ENCODE measurements around the gene LBHD2.
"Not testable (repeated sequence)": the region's sequence is repeated elsewhere in the genome, so short reads cannot be mapped to it uniquely, and the experiment has no call there.

The LBHD2 gene

DNA sequence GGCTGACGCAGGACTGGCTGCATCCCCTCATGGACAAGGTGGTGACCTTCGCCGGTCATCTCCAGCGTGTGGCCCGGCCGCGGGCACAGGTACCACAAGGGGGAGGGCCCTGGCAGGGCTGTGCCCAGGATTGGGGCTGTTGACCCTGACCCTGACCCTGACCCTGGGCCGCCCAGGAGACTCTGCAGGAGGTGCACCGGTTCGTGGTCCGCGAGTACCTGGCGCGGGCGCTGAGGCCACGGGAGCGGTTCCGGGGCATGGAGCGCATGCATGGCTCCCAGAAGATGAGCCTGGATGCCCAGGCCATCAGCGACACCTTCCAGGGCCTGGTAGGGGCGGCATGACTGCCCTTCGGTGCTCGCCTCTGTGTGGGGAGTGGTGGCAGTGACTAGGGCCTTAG, 23.4 kb downstream of the LBHD2 start:
- DNase-seq, result no peak

DNA sequence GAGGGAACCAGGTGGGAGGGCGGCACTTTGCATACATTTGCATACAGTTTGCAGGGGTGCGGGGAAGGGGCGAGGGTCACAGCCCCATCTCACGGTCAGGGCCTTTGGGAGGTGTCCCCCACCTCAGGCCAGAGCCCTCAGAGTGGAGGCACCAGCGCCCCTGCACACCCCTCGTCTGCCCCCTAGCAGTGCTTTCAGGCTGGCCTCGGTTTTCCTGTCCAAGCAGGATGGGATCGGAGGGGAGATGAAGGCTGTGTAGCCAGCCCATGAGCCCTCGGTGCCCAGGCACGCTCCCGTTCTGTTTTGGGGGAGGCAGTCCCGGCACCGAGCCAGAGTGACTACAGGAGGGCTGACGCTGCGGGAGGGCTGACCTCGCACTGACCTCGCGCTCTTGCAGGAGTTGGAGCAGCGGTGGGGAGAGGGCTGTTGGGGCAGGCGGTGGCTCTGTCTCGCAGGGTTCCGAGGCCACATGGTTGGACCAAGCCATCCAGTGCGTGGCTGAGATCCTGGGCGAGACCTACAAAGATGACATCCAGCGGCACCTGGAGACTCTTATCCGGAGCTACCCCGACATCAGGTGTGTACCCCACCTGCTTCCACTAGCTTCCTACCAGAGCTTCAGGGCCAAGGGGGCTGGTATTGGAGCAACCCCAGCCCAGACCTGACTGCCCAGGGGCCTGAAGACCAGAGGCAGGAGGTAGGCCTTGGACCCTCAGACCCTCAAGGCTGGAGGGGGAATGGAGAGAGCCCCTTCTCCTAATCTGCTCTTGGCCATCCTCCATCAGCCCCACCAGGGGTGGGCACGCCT, 24.1 kb downstream of the LBHD2 start:
- no peak for DNase-seq

DNA sequence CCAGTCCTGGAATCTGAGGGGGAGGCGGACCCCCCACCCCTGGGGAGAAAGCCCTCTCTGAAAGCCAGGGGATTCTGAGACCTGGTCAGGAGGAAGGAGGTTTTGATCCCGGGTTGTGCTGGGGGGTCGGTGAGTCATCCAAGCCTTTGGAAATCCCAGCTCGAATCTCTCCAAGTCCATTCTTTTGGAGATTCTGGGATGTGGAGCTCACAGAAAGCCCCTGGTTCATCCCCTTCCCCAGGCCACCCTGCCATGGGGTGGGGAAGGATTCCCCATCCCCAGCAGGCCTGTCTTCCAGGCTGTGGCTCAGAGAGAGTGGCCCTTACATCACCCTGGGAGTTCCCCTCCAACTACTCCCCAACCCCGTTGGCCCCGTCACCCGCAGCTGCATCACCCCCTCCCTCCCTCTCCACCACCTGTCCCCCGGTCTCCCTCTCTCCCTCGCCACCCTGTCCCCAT, 24.8 kb downstream of the LBHD2 start:
- DNase-seq, result peak in 1 of 2 donors; percentile 24

DNA sequence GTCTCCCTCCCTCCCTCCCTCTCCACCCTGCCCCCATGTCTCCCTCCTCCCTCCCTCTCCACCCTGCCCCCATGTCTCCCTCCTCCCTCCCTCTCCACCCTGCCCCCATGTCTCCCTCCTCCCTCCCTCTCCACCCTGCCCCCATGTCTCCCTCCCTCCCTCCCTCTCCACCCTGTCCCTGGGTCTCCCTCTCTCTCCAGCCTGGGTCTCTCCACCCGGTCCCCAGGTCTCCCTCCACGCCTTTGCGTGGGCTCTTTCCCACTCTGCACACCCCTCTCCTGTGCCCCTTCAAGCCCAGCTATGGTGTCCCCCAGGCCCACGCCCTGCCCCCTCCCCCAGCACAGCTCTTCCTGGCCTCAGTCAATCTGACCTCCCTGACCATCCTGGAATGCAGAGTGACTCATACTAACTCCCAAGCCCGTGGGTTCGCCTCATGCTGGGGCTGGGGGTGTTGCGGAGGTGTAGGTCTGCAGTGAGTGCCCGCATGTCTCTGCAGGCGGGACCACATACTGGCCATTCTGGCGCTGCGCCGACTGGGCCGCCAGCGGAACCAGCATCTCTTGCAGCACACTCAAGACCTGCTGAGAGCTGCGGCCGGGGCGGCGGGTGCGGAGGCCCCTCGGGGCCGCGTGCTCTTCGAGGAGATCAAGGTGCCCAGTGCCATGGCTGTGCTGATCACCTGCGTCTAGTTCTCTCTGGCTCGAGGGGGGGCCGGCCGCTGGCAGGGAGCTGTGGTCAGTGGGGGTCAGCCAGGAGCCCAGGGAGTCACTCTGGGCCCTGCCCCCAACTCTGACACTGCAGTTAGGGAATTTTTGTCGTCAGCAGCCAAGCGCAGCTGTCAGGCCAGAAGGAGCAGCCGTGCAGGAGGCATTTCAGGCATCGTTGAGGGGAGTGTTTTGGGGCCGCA, 25.8 kb downstream of the LBHD2 start:
- DNase-seq, result no peak

DNA sequence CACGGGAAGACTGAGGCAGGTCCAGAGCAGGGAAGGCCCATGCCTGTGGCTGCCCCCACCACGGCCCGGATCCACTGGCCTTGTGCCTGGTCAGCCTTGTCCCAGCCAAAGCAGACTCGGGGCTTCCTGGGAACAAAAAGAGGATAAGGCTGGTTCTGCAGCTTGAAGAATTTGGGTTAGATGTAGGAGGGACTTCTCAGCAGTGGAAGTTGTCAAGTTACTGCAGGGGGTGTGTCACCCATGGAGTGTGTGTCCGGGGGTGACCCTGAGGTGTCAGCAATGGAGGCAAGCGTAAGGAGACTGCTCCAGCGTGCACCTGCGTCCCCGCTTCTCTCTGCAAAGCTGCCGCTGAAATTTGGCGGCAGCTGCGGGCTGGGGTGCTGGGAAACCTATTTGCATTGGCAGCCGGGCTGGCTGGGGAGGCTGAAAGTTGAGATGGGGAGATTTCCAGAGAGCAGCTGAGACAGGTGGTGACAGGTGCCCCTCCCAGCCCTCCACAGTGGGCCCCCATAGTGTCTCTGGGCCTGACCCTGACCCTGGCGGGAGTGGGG, 26.7 kb downstream of the LBHD2 start:
- DNase-seq, result no peak

DNA sequence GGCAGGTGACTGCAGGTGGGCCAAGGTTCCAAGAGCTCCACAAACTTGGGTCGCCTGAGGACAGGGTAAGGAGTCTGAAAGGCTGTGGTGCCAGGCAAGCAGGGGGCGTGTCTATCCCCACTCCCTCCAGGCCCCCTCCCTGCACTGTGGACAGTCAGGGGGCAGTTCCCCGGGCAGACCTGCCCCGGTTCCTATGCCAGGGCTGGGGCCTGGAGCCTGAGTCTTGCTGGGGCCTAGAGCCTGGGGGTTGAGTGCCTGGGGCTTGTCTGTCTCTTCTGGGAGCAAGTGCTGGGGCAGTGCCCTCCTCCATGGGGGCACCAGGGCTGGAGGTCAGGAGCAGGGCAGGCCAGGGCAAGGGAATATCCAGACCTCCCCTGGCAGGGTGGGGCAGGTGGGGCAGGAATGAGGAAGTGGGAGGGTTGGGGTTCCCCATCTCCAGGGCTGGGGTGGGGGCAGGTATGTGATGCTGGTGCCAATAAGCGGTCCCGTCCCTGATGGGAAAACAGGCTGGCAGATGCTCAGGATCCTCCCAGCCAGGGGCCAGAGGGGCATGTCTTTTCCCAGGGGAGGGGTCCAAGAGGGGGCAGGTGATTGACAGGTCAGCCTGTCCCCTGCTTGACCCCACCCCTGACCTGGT, 27.3 kb downstream of the LBHD2 start:
- DNase-seq, result no peak

DNA sequence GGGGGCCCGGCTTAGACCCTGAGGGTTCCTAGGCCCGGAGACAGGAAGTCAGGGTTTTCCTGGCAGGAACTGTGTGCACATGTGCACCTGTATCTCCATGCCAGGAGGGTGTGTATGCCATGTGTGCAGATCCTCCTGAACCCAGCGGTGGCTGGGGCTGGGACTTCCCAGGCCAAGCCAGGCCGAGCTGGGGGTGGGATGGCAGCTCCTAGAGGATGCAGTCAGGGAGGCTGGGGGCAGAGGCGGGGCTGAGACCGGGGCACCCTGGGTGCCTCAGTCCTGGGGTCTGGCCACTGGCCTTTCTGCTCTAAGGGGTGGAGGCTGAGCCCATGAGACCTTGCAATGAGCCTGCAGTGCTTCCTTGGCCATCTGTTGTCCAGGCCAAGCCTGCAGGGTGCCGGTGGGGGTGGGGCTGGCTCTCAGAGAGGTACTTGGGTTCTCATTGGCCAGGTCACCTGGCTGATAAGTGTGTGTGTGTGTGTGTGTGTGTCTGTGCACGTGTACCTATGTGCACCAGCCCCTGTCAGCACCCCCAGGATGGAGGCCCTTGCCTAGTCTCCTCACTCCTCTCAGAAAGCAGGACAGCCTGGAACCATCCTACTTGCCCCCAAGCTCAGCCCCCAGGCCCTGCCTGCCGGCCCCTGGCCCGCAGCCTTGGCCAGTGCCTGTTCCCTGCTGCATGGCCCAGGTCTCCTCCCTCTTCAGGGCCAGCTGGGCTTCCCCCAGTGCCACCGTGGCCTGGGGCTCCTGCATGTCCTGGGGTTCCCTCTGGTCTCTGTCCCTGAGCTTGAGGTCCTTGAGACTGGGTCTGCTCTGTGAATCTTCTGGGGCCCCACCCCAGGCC, 28.6 kb downstream of the LBHD2 start:
- DNase-seq, result no peak

DNA sequence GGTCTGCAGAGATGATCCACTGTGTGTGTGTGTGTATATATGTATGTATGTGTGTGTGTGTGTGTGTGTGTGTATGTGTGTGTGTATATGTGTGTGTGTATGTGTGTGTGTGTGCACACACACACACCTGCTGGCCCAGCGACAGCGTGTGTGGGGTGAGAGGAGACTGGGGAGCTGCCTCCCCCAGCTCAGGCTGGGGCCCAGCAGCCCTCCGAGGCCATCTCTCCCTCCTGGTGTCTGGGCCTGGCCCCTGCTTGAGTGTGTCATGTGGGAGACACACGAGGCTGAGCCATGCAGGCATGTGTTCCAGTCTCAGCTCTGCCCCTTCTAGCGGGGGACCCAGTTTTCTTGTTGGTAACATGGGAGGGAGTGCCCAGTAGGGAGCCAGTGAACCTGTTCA, 29.3 kb downstream of the LBHD2 start:
- no peak for DNase-seq

DNA sequence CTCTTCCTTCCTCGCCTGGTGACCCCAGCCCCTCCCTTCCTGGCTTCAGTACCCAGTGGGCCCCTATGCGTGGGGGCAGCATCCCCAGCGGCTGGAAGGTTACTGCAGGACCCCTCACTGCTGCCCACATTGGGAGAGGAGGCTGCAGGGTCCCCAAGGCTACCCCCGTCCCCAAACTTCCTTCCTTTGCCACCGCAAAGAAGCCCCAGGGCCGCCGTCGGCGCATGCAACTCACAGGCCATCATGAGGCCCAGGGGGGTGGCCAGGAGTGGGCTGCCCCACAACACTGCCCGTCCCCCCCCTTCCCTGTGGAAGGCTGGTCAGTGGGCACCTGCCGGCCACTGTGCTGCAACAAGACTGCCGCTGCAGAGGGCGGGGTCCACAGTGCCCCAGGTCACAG, 29.8 kb downstream of the LBHD2 start:
- no peak for DNase-seq

DNA sequence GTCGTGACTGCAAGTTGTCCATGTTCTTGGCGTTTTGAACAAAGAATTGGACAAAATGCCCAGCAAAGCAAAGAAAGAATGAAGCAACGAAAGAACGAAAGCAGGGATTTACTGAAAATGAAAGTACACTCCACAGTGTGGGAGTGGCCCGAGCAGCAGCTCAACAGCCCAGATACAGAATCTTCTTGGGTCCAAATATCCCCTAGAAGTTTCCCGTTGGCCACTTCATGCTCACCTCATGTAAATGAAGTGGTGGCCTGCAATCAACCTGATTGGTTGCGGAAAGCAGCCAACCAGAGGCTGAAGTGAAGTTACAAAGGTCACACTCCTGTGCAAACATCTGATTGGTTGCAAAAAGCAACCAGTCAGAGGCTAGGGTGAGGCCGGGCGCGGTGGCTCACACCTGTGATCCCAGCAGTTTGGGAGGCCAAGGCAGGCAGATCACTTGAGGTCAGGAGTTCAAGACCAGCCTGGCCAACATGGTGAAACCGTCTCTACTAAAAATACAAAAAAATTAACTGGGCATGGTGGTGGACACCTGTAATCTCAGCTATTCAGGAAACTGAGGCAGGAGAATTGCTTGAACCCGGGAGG, 31.2 kb downstream of the LBHD2 start:
- not testable (repeated sequence) for DNase-seq

DNA sequence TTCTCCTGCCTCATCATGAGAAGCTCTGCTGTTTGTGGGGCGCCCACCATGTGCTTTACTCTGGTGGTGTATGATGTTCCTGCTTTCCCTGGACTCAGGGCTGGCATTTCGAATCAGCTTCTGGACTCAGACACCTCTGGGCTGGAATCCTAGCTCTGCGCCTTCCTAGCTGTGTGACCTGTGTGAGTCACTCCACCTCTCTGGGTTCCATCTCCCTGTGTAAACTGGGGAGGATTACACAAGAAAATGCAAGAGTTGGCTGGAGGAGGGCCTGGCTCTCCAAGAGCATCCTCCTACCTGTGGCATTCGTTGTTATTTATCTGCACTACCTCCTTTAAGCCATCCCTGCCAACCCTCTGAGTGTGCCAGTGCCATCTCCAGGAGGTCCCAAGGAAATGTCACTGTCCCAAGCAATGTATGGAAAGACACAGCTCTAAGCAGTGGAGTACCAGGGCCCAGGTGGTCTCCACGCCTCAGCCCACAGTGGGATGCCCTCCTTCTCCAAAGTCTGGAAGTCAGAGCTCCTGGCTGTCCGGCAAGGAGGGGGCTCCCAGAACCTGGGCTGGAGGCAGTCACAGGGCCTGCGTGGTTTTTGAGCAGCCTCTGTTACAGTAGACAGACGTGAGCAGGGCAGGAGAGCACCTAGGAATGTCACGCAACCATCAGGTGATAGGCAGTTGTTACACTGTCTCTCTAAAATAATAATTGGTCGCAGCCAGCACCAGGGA, 32.0 kb downstream of the LBHD2 start:
- DNase-seq, result no peak

DNA sequence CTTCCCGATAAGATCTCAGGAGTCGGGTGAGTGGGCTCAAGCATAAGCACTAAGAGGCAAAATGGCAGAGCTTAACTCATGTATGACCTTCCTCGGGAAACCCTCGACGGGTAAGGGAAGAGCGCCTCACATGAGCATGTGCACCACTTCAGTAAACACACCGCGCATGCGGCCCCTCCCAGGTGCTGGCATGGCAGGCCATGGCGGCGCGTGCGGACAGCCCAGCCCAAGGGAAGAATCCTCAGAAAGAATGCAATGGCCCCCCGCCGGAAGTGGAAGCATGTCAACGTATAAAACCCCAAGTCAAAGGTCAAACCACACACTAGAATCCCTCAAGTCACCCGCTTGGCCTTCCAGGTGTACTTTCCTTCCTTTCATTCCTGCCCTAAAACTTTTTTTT, 32.6 kb downstream of the LBHD2 start:
- no peak for DNase-seq

DNA sequence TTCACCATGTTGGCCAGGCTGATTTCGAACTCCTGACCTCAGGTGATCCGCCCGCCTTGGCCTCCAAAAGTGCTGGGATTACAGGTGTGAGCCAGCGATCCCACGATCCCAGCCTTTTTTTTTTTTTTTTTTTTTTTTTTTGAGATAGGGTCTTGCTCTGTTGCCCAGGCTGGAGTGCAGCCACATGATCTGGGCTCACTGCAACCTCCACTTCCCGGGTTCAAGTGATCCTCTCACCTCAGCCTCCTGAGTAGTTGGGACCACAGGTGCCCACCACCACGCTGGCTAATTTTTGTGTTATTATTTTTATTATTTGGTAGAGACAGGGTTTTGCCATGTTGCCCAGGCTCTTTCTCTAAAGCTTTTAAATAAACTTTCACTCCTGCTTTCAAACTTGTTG, 33.5 kb downstream of the LBHD2 start:
- not testable (repeated sequence) for DNase-seq

DNA sequence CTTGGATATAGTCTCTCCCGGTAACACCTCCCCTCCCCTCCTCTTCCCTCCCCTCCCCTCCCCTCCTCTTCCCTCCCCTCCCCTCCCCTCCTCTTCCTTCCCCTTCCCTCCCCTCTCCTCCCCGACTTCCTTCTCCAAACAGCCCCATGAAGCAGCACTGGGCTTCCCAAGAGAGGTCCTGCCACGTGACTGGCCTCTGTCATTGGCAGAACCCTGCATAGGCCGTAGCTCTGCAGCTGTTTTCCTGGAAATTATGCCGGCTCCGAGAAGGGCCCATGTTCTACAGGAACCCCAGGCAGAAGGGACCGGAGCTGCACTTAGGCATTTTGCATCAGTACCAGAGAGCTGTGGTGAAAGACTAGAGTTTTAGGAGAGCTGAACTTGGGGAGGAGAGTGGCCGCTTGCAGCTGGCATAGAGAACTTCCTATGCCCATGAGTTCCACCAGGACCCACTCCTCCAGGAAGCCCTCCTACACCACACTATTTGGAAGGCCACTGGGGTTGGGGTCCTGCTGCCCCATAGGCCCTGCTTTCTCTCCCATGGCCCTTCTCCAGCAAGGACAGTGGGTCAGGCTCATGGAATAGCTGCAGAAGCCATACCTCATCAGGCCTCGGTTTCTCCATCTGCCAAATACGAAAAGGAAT, 34.1 kb downstream of the LBHD2 start:
- no peak for DNase-seq

DNA sequence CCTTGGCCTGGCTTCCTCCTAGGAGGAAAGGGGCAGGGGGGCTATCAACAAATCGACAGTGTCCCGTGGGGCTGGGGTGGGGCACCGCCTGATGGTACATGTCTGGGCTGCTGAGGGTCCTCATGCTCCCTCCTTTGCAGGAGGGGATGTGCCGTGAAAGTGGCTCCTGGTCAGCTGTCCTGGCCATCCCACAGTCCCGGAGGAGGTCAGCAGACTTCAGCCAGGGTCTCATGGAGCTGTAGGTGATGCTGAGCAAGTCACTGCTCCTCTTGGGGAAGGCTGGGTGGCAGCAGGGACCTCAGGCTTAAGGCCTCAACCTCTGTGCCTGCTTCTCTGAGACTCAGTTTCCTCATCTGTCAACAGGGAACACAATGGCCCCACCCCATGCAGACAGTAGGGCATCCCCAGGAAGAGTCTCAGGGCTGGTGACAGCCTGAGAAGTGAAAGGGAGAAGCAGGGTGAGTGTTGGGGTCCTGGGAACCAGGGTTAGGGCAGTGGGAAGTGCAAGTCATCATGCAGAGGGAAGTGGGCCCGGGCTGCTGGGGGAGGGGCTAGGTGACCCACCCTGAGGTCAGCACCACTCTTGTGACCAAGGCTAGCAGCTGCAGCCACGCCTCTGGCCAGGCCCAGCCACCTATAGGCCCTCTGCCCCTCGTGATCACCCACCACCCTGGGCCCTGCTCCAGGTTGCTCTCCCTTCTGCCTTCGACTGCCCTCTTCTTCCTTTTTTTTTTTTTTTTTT, 34.8 kb downstream of the LBHD2 start:
- DNase-seq, result no peak

DNA sequence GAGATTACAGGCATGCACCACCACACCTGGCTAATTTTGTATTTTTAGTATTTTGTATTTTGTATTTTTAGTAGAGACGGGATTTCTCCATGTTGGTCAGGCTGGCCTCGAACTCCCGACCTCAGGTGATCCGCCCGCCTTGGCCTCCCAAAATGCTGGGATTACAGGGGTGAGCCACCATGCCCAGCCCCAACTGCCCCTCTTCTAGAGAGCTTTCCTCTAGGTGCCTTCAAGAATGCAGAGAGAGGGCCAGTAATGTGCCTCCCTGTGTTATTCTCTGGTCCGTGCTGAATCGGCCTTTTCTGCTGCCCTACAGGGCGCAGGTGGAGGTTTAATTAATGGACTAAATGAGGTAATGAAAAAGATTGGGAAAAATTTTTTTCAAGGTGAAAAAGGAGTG, 35.5 kb downstream of the LBHD2 start:
- not testable (repeated sequence) for DNase-seq

DNA sequence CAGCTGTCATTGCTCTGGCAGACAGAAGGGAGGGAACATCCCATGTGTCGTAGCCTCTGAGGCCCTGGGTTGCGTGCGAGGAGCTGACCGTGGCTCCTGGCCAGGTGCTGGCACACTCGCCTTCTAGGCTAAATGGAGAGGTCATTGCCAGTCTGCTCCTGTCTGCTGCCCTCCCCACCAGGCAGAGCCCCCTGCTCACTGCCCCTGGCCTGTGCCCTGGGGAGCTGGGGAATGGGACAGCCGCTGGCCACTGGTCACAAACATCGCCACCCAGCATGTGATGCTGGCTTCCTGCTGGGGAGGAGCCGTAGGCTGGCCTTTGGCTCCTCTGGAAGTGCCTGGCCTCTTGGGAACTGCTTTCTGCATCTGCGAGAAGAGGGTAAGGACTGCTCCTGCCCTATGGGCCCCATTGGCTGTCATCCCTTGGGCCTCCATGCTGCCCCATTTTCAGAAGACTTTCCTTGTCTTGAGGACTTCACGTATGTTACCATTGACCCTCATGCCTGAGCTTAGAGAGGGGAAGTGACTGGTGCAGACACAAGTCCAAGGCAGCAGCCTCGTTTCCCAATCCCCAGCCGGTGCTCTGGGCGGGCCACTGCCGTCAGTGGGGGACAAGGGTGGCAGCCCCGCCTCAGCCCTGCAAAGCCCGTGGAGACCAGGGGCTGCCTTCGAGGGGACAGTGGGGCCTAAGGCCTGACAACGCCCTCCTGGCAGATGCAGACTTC, 37.3 kb downstream of the LBHD2 start:
- DNase-seq, result no peak

DNA sequence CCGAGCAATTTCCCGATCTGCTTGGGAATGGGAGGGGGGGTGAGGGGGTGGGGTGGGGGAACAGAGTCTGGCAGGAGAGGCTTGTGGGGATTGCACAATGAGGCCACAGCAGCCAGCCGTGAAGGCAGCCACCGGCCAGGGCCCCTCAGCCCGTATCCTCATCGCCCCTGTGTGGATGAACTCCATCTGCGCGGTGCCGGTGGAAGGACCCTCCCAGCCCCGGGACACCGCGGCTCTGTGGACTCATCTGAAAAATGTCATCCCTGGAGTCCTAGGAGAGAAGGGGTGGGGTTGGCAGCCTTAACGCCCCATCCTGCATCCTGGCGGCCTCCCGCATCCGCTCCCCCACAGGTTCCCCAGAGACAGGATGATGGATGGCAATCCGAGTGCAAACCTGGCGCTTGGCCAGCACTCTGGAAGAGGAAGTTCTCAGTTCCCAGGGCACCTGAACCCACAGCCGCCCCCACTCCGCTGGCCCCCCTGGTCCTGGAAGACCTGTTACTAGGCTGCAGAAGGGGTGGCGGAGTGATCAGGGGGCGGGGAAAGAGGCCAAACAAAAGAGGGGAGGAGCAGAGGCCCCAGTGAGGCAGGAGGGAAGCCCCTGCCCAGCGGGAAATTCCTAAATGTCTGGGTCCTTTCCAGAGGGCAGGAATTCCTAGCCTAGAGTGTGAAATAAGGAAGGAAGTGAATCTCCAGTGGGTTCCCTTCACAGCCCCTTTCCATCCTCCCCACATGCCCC, 38.0 kb downstream of the LBHD2 start:
- DNase-seq, result no peak

Measured in activated CD4-positive, alpha-beta T cell treated with anti-CD3 and anti-CD28 coated beads for 4 hours (primary cell).